Coronary artery (tissue), 2 donors: ENCODE results near the gene FOXS1.

ENCODE experiments used
- DNase-seq: peaks from one replicate; pipeline ENCODE4 v3.0.0-alpha.2; 2017; ENCODE audit warnings: low spot score
- H3K27ac ChIP-seq, 2 donors: fragments of 200-600 bp; sonication (generic); one replicate each; pipeline ENCODE4 v1.5.1; 2016 to 2019
- H3K4me3 ChIP-seq: fragments of 200-600 bp; sonication (generic); 2 replicates; pipeline ENCODE4 v1.5.1; 2016; ENCODE audit warnings: mild to moderate bottlenecking, moderate library complexity
- TF ChIP-seq, protein P1 (sequence below): fragments of 200-600 bp; sonication (generic); IDR thresholded peaks from one replicate; pipeline ENCODE4 v1.5.1; 2019; ENCODE audit warnings: antibody characterized with exemption

Gene FOXS1

DNA sequence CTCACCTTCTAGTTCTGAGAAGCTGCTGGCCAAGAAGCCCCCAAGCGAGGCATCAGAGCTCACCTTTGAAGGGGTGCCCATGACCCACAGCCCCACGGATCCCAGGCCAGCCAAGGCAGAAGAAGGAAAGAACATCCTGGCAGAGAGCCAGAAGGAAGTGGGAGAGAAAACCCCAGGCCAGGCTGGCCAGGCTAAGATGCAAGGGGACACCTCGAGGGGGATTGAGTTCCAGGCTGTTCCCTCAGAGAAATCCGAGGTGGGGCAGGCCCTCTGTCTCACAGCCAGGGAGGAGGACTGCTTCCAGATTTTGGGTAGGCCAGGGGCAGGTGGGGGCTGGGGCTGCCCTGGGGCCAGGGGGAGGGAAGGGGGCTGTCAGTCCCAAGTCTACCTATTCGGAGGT, 24.0 kb downstream of the FOXS1 start:
- DNase-seq, result no peak
- TF ChIP-seq, protein P1, sequence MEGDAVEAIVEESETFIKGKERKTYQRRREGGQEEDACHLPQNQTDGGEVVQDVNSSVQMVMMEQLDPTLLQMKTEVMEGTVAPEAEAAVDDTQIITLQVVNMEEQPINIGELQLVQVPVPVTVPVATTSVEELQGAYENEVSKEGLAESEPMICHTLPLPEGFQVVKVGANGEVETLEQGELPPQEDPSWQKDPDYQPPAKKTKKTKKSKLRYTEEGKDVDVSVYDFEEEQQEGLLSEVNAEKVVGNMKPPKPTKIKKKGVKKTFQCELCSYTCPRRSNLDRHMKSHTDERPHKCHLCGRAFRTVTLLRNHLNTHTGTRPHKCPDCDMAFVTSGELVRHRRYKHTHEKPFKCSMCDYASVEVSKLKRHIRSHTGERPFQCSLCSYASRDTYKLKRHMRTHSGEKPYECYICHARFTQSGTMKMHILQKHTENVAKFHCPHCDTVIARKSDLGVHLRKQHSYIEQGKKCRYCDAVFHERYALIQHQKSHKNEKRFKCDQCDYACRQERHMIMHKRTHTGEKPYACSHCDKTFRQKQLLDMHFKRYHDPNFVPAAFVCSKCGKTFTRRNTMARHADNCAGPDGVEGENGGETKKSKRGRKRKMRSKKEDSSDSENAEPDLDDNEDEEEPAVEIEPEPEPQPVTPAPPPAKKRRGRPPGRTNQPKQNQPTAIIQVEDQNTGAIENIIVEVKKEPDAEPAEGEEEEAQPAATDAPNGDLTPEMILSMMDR, result no peak
- H3K27ac ChIP-seq, result peak overlapping the region; percentile 26 to 80
- H3K4me3 ChIP-seq, result no peak overlapping the region

DNA sequence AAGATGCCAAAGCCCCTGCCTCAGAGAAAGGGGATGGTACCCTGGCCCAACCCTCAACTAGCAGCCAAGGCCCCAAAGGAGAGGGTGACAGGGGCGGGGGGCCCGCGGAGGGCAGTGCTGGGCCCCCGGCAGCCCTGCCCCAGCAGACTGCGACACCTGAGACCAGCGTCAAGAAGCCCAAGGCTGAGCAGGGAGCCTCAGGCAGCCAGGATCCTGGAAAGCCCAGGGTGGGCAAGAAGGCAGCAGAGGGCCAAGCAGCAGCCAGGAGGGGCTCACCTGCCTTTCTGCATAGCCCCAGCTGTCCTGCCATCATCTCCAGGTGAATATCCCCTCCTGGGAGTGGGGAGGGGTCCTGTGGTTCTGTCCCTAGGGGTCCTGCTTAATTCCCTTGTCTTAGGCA, 25.2 kb downstream of the FOXS1 start:
- peak overlapping the region in 1 of 2 donors; percentile 80 for H3K27ac ChIP-seq
- peak overlapping the region; percentile 35 for H3K4me3 ChIP-seq
- DNase-seq, result peak; percentile 64
- TF ChIP-seq, protein P1, result no peak

DNA sequence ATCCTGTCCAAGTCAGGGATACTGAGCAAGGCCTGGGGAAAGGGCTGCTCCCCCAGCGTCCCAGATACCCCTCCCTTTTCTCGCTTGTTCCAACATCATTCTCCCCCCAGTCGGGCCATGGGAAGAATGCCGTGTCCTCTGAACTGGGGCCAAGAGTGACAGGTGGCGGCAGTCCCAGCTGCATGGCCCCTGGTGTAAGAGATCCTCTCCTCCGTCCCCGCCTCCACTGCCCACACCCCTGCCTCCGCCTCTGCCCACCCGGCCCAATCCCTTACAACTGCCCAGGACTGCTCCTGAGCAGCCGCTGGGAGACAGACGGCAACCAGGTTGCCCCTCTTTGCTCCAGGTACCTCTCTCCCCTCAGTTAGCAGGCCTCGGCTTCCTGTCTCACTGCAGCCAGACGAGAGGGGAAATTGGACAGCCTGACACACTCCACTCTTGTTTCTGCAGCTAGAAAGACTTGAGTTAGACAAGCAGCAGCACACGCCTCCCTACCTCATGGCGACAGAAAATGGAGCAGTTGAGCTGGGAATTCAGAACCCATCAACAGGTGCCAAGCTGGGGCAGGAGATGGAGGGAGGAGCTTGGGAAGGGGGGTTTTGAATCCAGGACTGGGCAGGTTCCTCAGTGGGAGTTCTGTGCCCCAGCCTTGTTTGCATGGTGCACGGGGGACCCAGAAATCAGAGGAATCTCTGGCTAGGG, 26.2 kb downstream of the FOXS1 start, which contains the start of gene MYLK2:
TSS of gene MYLK2 (plus strand) at position 274 of the 702 bp plus-strand sequence. CDS start at position 499, 225 bp downstream.
- Histone ChIP-seq H3K4me3 (peak within 1 kb of the TSS; percentile 35), H3K27ac (peak within 1 kb of the TSS; percentile 25 to 80)
- DNase-seq, result peak; percentile 69
- TF ChIP-seq, protein P1, result no peak

DNA sequence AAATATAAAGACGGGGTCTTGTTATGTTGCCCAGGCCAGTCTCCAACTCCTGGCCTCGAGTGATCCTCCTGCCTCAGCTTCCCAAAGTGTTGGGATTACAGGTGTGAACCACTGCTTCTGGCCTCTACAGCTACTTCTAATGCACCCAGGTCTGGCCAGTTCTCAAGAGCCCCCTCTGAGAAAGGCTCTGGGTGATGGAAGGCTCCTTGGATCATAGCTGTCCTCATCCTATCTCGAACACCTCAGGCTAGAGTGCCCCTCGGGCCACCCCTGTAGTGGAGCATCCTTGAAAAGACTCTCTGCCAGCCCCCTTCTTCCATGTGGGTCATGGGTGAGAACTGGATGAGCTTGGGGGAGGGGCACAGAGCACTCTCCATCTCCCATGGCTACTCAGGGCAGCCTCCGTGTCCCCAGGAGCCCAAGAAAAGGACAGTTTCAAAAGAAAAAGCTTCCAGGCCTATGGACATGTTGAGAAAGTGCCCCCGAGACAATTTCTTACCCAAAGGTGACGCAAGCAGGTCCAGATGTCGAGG, 27.0 kb downstream of the FOXS1 start:
- Histone ChIP-seq H3K27ac (peak overlapping the region; percentile 25 to 80), H3K4me3 (no peak overlapping the region)
- peak; percentile 66 for DNase-seq
- TF ChIP-seq, protein P1, result no peak

DNA sequence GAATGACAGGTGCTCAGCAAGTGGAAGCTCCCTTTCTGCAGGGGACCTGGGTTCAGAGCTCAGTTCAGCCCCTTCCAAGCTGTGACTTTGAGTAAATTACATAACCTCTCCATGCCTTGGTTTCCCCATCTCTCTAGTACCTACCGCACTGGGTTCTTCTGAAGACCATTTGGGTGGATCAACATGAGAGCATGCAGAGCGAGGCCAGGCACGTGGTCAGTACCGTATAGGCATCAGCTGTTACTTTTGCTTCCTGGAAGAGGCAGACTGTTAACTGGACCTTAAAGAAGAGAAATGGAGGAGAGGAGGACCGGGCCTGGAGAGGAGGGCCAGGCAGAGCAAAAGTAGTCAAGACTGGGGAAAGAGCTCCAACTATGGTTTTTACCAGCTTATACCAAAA, 27.9 kb downstream of the FOXS1 start:
- TF ChIP-seq, protein P1, result no peak
- no peak overlapping the region for H3K4me3 ChIP-seq
- DNase-seq, result peak; percentile 46
- H3K27ac ChIP-seq, result peak overlapping the region in 1 of 2 donors; percentile 96

DNA sequence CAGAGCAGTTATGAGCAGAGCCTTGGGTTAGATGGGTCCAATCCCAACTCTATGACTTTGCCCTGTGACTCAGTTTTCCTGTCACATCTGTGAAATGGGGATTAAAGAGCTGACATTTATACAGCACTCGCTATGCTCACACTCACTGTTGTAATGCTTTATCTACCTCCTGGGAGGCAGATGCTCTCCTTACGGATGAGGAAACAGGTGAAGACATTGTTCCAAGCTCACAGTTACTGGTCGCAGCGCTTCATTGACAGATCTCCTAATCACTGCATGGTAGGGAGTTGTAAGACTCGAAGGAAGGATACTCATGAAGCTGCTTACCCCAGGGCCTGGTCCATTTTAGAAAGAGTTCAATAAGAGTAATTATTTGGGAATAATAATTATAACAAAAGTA, 29.2 kb downstream of the FOXS1 start:
- TF ChIP-seq, protein P1, result no peak
- peak overlapping the region; percentile 79 to 96 for H3K27ac ChIP-seq
- no peak overlapping the region for H3K4me3 ChIP-seq
- no peak for DNase-seq
